GM18861 (cell line): ENCODE data around the gene ZNF382.

Experiments
- ATAC-seq: cut with Tn5 transposase; IDR thresholded peaks from one replicate; pipeline ENCODE4 v1.9.1; 2021; ENCODE audit not compliant: unreplicated experiment

The ZNF382 gene

DNA sequence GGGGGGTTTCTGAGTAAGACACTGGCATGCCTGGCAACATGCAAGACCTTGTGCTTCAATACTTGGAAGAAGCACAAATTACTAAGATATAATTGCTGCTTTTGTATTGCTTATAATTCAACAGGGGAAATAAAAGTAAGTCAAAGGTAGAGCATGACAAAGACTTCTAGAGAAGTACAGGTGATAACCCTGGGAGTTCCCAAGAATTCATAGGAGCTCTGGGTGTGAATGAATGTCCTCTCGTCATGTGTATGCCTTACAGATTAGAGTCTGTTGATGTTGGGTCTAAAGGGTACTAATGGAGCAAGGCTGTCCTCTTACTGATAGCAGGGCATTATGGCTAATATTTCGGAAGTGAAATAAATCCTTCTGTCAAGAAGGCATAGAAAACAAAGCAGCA is 69.1 kb downstream of the ZNF382 start:
- ATAC-seq, result no peak

DNA sequence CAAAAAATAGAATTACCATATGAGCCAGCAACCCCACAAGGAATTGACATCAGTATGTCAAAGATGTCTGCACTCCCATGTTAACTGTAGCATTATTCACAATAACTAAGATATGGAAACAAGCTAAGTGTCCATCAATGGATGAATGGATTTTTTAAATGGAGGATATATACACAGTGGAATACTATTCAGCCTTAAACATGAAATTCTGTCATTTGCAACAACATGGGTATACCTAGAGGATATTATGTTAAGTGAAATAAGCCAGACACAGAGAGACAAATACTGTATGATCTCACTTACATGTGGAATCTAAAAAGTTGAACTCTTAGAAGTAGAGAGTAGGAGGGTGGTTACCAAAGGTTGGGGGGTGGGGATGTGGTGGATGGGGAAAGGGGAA is 74.3 kb downstream of the ZNF382 start:
- no peak for ATAC-seq
